Right cardiac atrium (tissue), 5 donors: ENCODE measurements around the gene KCNQ5. TPM values are rescaled to one million over a fixed set of nuclear protein-coding genes. Genes with fewer than 3 reads are reported as not detected.

Experiments
- ATAC-seq, 2 donors: fragments of 200-7000 bp; cut with Tn5 transposase; one replicate each; pipeline versions ENCODE4 v1.8.0 to v1.9.1; 2020; ENCODE audit warnings: moderate library complexity in 2 of 2, mild to moderate bottlenecking in 1 of 2
- DNase-seq, 3 donors: peaks; one replicate each; pipeline ENCODE4 v3.0.0-alpha.2; 2020
- H3K27ac ChIP-seq: one replicate; pipeline ENCODE4 v1.5.1; 2013; ENCODE audit warnings: mild to moderate bottlenecking, low read length, control low read depth, moderate library complexity
- H3K27me3 ChIP-seq: one replicate; pipeline ENCODE4 v1.6.1; 2013; ENCODE audit not compliant: control insufficient read depth, insufficient read depth
- H3K4me1 ChIP-seq: one replicate; pipeline ENCODE4 v1.6.1; 2013; ENCODE audit warnings: low read length; ENCODE audit not compliant: control insufficient read depth, insufficient read depth
- H3K4me3 ChIP-seq: one replicate; pipeline ENCODE4 v1.5.1; 2013; ENCODE audit warnings: low read length, control low read depth
- H3K9me3 ChIP-seq: one replicate; pipeline ENCODE4 v1.6.1; 2013; ENCODE audit warnings: low read length; ENCODE audit not compliant: control insufficient read depth
- WGBS: extraction: QIAGEN DNeasy Blood & Tissue Kit; methylation state at CpG from one replicate; pipeline ENCODE4 v1.1.7; 2013; 5-methylcytosine and 5-hydroxymethylcytosine counted together
- intact Hi-C, 4 donors: fragments of 100-400 bp; cut with DNase I; formaldehyde crosslinking; loops; one replicate each; pipeline versions ENCODE4 v1.11.0 to v1.14.0; 2022 to 2023
- polyA plus RNA-seq: library from polyadenylated mRNA; stranded (reverse); fragments of 200-250 nt; gene quantifications from one replicate; pipeline ENCODE4 v1.2.3, GENCODE V29; 2013
- total RNA-seq, 4 donors: library from RNA; stranded (reverse); fragmentation: NEBNext Ultra II Directional; extraction: Animal tissue kit (Norgen Biotek cat#: 25700); gene quantifications; one replicate each; pipeline ENCODE4 v1.2.1, GENCODE V29; 2021
- donor health status: healthy with polysubstance abuse.
- donor health status: DM: no; HTN: yes; CAD: no.
- donor health status: DM: no; HTN: no; CAD: no.
- donor health status: DM: no; HTN: yes; CAD: no; lungs with severe emphysema.
- donor health status: DM: yes; HTN: yes; CAD: no.

Gene KCNQ5
- total and polyA plus RNA-seq, 5 donors = 0.20 to 0.68 (median 0.36) TPM; not detected in 1

GRCh38 chr6:73004231-73004630, 382.4 kb downstream of the KCNQ5 start:
- ATAC-seq = no peak

GRCh38 chr6:73004861-73005260, 383.0 kb downstream of the KCNQ5 start:
- intact Hi-C loops = no loop called here
- H3K4me3 ChIP-seq = no peak overlapping the region
- no peak overlapping the region for H3K27ac ChIP-seq
- H3K27me3 ChIP-seq = no peaks in the 10 kb centered on the region
- H3K4me1 ChIP-seq = no peaks in the 10 kb centered on the region
- ATAC-seq (no peak), DNase-seq (no peak)
- H3K9me3 ChIP-seq = no peaks in the 10 kb centered on the region
- WGBS = 84% methylated on average over 2 of the region's 2 CpGs

More at GRCh38 chr6:73004231-73004630, 382.4 kb downstream of the KCNQ5 start:
- no peaks in the 10 kb centered on the region for H3K27me3 ChIP-seq
- H3K9me3 ChIP-seq = no peaks in the 10 kb centered on the region
- intact Hi-C loops = no loop called here
- no peaks in the 10 kb centered on the region for H3K4me1 ChIP-seq
- no peak overlapping the region for H3K27ac ChIP-seq
- no peak overlapping the region for H3K4me3 ChIP-seq
- no peak for DNase-seq

GRCh38 chr6:73006146-73006545, 384.3 kb downstream of the KCNQ5 start:
- intact Hi-C loops = no loop called here
- H3K4me3 ChIP-seq = no peak overlapping the region
- DNase-seq (no peak), ATAC-seq (no peak)
- H3K4me1 ChIP-seq = no peaks in the 10 kb centered on the region
- H3K9me3 ChIP-seq = no peaks in the 10 kb centered on the region
- WGBS = 72% methylated on average over 2 of the region's 2 CpGs
- H3K27me3 ChIP-seq = no peaks in the 10 kb centered on the region
- no peak overlapping the region for H3K27ac ChIP-seq

- no peak overlapping the region for H3K27ac ChIP-seq
- WGBS = 48% methylated on average over 3 of the region's 3 CpGs
- DNase-seq (no peak), ATAC-seq (no peak)
- H3K9me3 ChIP-seq = no peaks in the 10 kb centered on the region
- no peak overlapping the region for H3K4me3 ChIP-seq
- intact Hi-C loops = no loop called here
- no peaks in the 10 kb centered on the region for H3K27me3 ChIP-seq
- H3K4me1 ChIP-seq = no peaks in the 10 kb centered on the region
Observed at GRCh38 chr6:73011945-73012344, 390.1 kb downstream of the KCNQ5 start.

GRCh38 chr6:73017476-73017875, 395.6 kb downstream of the KCNQ5 start:
- WGBS = 67% methylated on average over 2 of the region's 2 CpGs
- Histone ChIP-seq H3K4me1 (no peaks in the 10 kb centered on the region), H3K9me3 (no peaks in the 10 kb centered on the region), H3K27me3 (no peaks in the 10 kb centered on the region), H3K27ac (no peak overlapping the region), H3K4me3 (no peak overlapping the region)
- ATAC-seq (no peak), DNase-seq (no peak)
- intact Hi-C loops = no loop called here

GRCh38 chr6:73024598-73024997, 402.7 kb downstream of the KCNQ5 start:
- Histone ChIP-seq H3K4me1 (no peaks in the 10 kb centered on the region), H3K4me3 (no peak overlapping the region), H3K27me3 (no peaks in the 10 kb centered on the region), H3K9me3 (no peaks in the 10 kb centered on the region), H3K27ac (no peak overlapping the region)
- intact Hi-C loops = no loop called here
- no peak for DNase-seq
- WGBS = 71% methylated on average over 1 of the region's 1 CpG
- ATAC-seq = no peak

GRCh38 chr6:73027691-73028090, 405.8 kb downstream of the KCNQ5 start:
- Histone ChIP-seq H3K4me1 (no peaks in the 10 kb centered on the region), H3K27ac (no peak overlapping the region), H3K4me3 (no peak overlapping the region), H3K27me3 (no peaks in the 10 kb centered on the region), H3K9me3 (no peaks in the 10 kb centered on the region)
- ATAC-seq (no peak), DNase-seq (no peak)
- intact Hi-C loops = no loop called here

GRCh38 chr6:73028124-73028766, 406.4 kb downstream of the KCNQ5 start:
- intact Hi-C loops = no loop called here
- ATAC-seq = no peak
- Histone ChIP-seq H3K27me3 (no peaks in the 10 kb centered on the region), H3K4me3 (no peak overlapping the region), H3K4me1 (no peaks in the 10 kb centered on the region), H3K9me3 (no peaks in the 10 kb centered on the region), H3K27ac (no peak overlapping the region)
- 36% methylated on average over 8 of the region's 8 CpGs for WGBS
- no peak for DNase-seq

- Histone ChIP-seq H3K27ac (no peak overlapping the region), H3K27me3 (no peaks in the 10 kb centered on the region), H3K4me3 (no peak overlapping the region), H3K4me1 (no peaks in the 10 kb centered on the region), H3K9me3 (no peaks in the 10 kb centered on the region)
- no peak for DNase-seq
- no peak for ATAC-seq
- intact Hi-C loops = no loop called here
- 66% methylated on average over 2 of the region's 2 CpGs for WGBS
Observed at GRCh38 chr6:73028893-73029450, 407.1 kb downstream of the KCNQ5 start.

GRCh38 chr6:73030257-73030656, 408.4 kb downstream of the KCNQ5 start:
- Histone ChIP-seq H3K27ac (no peak overlapping the region), H3K27me3 (no peaks in the 10 kb centered on the region), H3K9me3 (no peaks in the 10 kb centered on the region), H3K4me3 (no peak overlapping the region), H3K4me1 (no peaks in the 10 kb centered on the region)
- intact Hi-C loops = no loop called here
- ATAC-seq = no peak
- DNase-seq = no peak

GRCh38 chr6:73030791-73031782, 409.2 kb downstream of the KCNQ5 start:
- ATAC-seq = no peak
- H3K4me1 ChIP-seq = no peaks in the 10 kb centered on the region
- no peaks in the 10 kb centered on the region for H3K9me3 ChIP-seq
- H3K4me3 ChIP-seq = no peak overlapping the region
- DNase-seq = no peak
- intact Hi-C loops = no loop called here
- no peak overlapping the region for H3K27ac ChIP-seq
- WGBS = 74% methylated on average over 9 of the region's 9 CpGs
- H3K27me3 ChIP-seq = no peaks in the 10 kb centered on the region
